Measurements from ENCODE around the gene DGAT2.

GRCh38 chr11:75796091-75796435 lies 27.5 kb downstream of the DGAT2 start:
- no peak for TF ChIP-seq EZH2 (IDR thresholded peaks at IDR 0.05)
- TF ChIP-seq POLR2AphosphoS5 (IDR thresholded peaks at IDR 0.05; ENCODE audit: borderline replicate concordance, low read depth, low read length): no peak
- TF ChIP-seq FOXP2 (optimal IDR thresholded peaks at IDR 0.05; ENCODE audit: control extremely low read depth, extremely low read length, insufficient read depth): no peak

Data from SK-N-MC (cell line).